Thoracic aorta (tissue), 2 donors: ENCODE measurements around the gene TMEM43. TPM values are rescaled to one million over a fixed set of nuclear protein-coding genes. Genes with fewer than 3 reads are reported as not detected.
"Not testable (repeated sequence)": the region's sequence is repeated elsewhere in the genome, so short reads cannot be mapped to it uniquely, and the experiment has no call there.

Source experiments
- ATAC-seq: fragments of 150-250 bp; one replicate; pipeline ENCODE4 v1.8.0; 2017; ENCODE audit warnings: low read depth; ENCODE audit not compliant: insufficient number of reproducible peaks, low FRiP score
- DNase-seq: peaks from one replicate; pipeline ENCODE4 v3.0.0-alpha.2; 2020; ENCODE audit warnings: low spot score
- H3K27ac ChIP-seq, 2 donors: fragments of 200-600 bp; sonication (generic); 1 replicate in 1 of 2; 2 replicates in 1 of 2; pipeline ENCODE4 v1.5.1; 2016; ENCODE audit warnings: mild to moderate bottlenecking in 2 of 2, moderate library complexity in 2 of 2
- H3K27me3 ChIP-seq: fragments of 200-600 bp; sonication (generic); replicated peaks from 2 replicates; pipeline ENCODE4 v1.6.0; 2016; ENCODE audit warnings: mild to moderate bottlenecking; ENCODE audit not compliant: insufficient read depth
- H3K36me3 ChIP-seq: fragments of 200-600 bp; sonication (generic); one replicate; pipeline ENCODE4 v1.5.1; 2016
- H3K4me1 ChIP-seq, 2 donors: fragments of 200-600 bp; sonication (generic); 1 replicate in 1 of 2; 2 replicates in 1 of 2; pipeline versions ENCODE4 v1.5.1 to v1.6.0; 2016; ENCODE audit warnings: low read depth in 2 of 2, mild to moderate bottlenecking in 1 of 2; ENCODE audit not compliant: control insufficient read depth in 1 of 2
- H3K4me3 ChIP-seq: fragments of 200-600 bp; sonication (generic); 2 replicates; pipeline ENCODE4 v1.5.1; 2016; ENCODE audit warnings: mild to moderate bottlenecking
- H3K9me3 ChIP-seq: fragments of 200-600 bp; sonication (generic); 2 replicates; pipeline ENCODE4 v1.5.1; 2016
- CTCF ChIP-seq: fragments of 200-600 bp; sonication (generic); IDR thresholded peaks from one replicate; pipeline ENCODE4 v1.5.1; 2019; ENCODE audit warnings: antibody characterized with exemption
- total RNA-seq, 2 donors: library from RNA; depleted of rRNA; stranded (reverse); fragments of >200 nt; gene quantifications; one replicate each; pipeline versions ENCODE4 v1.1.0 to v1.2.3, GENCODE V29; 2016

Gene TMEM43
- total RNA-seq, 2 donors from 2014 or later: 161 to 195 TPM

- ATAC-seq (no peak), DNase-seq (no peak)
- Histone ChIP-seq H3K4me1 (no peaks in the 10 kb centered on the region), H3K27ac (no peak overlapping the region), H3K27me3 (no peaks in the 10 kb centered on the region), H3K4me3 (no peak overlapping the region), H3K36me3 (no peaks in the 10 kb centered on the region), H3K9me3 (no peaks in the 10 kb centered on the region)
- TF ChIP-seq CTCF: no peak
Measured at GRCh38 chr3:14092464-14092863, 32.4 kb upstream of the TMEM43 start.

- no peak for ATAC-seq
Measured at GRCh38 chr3:14093831-14094230, 31.0 kb upstream of the TMEM43 start.

GRCh38 chr3:14096742-14097141 lies 28.1 kb upstream of the TMEM43 start:
- H3K4me3 ChIP-seq: no peak overlapping the region
- ATAC-seq (no peak), DNase-seq (no peak)
- no peaks in the 10 kb centered on the region for H3K27me3 ChIP-seq
- H3K27ac ChIP-seq: no peak overlapping the region
- H3K9me3 ChIP-seq: no peaks in the 10 kb centered on the region
- TF ChIP-seq CTCF: no peak
- H3K4me1 ChIP-seq: no peaks in the 10 kb centered on the region
- H3K36me3 ChIP-seq: no peaks in the 10 kb centered on the region

More at GRCh38 chr3:14093831-14094230, 31.0 kb upstream of the TMEM43 start:
- Histone ChIP-seq H3K4me1 (no peaks in the 10 kb centered on the region), H3K4me3 (no peak overlapping the region), H3K27me3 (no peaks in the 10 kb centered on the region), H3K36me3 (no peaks in the 10 kb centered on the region), H3K9me3 (no peaks in the 10 kb centered on the region), H3K27ac (no peak overlapping the region)
- no peak for DNase-seq
- no peak for TF ChIP-seq CTCF

- no peaks in the 10 kb centered on the region for H3K9me3 ChIP-seq
Measured at GRCh38 chr3:14097616-14098391, 27.0 kb upstream of the TMEM43 start.

GRCh38 chr3:14109821-14110220 lies 15.0 kb upstream of the TMEM43 start:
- H3K27me3 ChIP-seq, H3K4me3 ChIP-seq, H3K27ac ChIP-seq, H3K4me1 ChIP-seq, ATAC-seq, DNase-seq, H3K9me3 ChIP-seq: not testable (repeated sequence)
- peaks cover 27% of the 10 kb centered on the region for H3K36me3 ChIP-seq

More at GRCh38 chr3:14097616-14098391, 27.0 kb upstream of the TMEM43 start:
- Histone ChIP-seq H3K27ac (no peak overlapping the region), H3K27me3 (no peaks in the 10 kb centered on the region), H3K4me1 (no peaks in the 10 kb centered on the region), H3K4me3 (no peak overlapping the region), H3K36me3 (no peaks in the 10 kb centered on the region)
- TF ChIP-seq CTCF: no peak
- DNase-seq (no peak), ATAC-seq (no peak)
